ENCODE measurements around the gene DYNLRB1.
"Not testable (repeated sequence)": the region's sequence is repeated elsewhere in the genome, so short reads cannot be mapped to it uniquely, and the experiment has no call there.

Gene DYNLRB1

DNA sequence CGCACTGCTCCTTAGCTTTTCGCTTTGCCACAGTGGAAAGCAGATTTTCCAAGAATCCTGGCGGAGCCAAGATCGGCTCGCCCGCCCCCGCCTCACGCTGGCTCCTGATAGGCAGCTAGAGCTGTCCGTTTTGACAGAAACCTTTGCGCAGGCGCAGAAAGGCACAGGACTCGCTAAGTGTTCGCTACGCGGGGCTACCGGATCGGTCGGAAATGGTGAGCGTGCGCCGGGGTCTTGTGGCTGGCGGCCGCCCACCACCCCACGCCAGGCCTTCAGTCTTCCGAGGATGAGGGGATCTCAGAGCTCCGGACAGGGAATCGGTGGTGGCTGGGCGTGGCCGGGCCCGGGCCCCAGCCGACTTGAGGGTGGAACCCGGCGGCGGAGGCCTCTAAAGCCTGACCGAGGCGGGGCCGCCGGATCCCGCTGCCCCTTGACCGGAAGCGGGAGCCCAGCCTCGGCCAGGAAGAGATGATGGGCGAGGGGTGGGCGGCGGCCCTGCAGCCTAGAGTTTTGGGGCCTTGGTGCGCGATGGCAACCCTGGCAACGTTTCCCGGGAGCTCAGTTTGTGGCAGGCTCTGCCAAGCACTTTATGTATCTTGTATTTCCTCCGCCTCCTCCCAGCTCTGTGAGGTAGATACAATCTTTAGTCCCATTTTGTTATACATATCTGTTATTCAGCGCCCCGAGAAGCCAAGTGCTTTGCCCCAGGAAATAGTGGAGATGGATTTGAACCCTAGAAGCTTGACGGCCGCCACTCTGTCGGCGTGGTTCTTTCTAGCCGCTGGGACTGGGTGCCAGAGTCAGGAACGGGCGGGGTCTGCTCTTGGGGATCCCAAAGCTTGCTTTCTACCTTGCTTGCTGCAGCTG, at the start of gene DYNLRB1:
Gene DYNLRB1 (plus strand): TSS at position 176 of the 867 bp plus-strand sequence. CDS start 37 bp downstream, at position 213.
- peak; percentile 95 for DNase-seq (ENCODE audit: low spot score)

DNA sequence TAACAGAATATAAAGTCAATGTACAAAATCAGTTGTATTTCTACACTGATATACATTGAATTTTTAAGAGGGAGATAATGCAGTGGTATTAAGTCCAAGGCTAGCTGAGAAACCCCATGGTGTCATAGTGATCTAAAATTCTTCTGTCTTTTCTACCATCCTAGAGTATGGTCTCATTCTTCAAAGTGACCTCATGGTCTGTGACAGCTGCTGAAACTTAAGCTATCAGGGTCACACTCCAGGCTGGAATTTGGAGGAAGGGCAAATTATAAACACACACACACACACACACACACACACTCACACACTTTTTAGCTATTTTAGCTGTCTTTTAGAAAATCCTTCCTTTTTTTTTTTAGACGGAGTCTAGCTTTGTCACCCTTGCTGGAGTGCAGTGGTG, 47.3 kb upstream of the DYNLRB1 start:
- no peak for DNase-seq (ENCODE audit: low spot score)

DNA sequence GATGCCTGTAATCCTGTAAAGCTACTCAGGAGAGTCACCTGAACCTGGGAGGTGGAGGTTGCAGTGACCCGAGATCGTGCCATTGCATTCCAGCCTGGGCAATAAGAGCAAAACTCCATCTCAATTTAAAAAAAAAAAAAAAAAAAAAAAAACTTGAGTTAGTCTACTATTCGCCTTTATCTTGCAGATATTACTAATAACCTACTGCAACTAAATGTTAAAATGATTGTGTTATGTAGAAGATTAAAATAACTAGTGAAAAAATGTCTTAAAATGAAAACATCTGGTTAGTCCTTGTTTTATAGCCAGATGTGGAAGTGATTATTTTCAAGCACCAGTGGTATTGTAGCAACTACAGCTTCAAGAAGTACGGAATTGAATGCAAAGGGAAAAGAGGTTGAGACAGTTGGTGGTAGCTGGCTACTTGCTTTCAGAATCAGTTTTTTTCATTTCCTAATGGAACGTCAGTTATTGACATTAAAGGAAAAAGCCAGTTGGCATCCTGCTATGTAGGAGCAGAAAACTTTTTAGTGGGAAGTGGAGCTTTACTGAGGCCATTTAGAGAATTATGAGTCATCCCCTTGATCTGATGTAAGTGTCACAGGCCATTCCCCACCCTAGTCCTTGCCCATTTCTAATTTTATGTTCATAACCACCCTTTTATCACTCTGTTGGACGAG, 43.8 kb upstream of the DYNLRB1 start:
- no peak for DNase-seq (ENCODE audit: low spot score)

DNA sequence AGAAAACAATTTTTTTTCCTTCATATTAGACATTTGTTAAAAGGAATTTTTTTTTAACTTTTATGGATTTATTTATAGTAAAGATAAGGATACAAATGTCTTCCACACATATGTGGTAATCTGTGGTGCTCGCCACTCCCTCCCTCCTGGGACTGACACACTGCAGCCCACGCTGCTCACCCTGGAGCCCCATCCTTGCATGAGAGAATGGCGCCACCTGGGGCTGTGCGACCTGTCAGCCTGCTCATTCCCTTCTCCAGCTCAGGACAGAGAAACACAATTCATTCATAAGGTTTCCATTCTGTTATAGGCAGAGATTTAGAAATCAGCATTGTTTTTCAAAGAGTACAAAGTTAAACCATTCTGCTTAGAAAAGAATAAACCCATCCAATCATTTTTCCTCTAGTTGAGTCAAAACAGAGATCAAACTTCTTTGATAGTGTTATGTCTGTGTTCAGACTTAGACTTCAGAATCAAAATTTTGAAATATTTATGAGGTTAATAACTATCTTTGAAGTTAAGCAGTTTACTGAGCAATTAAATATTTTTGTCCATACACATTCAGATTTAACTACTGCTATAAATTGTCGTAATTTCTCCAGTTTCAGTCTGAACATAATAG, 42.8 kb upstream of the DYNLRB1 start:
- peak; percentile 79 for DNase-seq (ENCODE audit: low spot score)

DNA sequence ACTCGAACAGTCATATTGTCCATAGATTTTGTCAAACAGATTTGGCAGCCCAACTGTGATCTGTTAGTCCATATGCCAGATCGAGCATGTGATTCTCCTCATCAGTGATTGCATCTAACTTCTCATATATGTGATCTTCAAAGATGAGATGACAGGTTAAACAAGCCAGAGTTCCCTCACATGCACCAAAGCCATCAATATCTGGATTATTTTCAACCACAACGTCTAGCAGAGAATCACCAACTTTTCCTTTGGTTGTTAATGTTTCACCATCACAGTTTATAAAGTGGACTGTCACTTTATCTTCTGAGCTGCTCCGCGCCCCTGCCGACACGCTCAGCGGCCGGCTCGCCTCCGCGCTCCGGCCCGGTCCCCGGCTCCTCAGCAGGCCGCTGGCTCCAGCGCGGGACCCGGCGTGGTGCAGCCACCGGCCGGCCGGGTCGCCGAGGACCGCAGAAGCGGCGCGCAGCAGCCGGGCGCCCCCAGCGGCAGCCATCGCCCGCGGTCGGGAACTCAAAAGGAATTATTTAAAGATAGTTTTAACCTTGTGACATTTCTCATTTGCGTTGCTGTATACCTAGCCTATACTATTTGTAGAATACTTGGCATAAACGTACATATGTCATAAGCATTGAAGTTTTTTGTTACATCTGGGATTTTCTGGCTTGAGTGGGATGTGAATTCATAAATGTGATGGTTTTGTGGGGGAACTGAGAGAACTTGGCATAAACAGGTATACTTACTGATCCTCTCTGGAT, 40.1 kb upstream of the DYNLRB1 start:
- peak; percentile 19 for DNase-seq (ENCODE audit: low spot score)

DNA sequence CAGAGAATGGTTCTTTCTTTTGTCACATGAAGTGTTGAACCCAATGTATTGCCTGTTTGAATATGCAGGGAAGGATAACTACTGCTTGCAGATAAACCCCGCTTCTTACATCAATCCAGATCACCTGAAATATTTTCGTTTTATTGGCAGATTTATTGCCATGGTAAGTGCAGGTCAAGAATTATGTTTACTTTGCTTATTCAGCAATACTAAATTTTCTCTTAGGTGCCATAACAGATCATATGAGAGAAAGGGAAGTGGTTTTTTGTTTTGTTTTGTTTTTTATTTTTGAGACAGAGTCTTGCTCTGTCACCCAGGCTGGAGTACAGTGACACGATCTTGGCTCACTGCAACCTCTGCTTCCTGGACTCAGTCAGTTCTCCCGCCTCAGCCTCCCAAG, 36.6 kb upstream of the DYNLRB1 start:
- no peak for DNase-seq (ENCODE audit: low spot score)

DNA sequence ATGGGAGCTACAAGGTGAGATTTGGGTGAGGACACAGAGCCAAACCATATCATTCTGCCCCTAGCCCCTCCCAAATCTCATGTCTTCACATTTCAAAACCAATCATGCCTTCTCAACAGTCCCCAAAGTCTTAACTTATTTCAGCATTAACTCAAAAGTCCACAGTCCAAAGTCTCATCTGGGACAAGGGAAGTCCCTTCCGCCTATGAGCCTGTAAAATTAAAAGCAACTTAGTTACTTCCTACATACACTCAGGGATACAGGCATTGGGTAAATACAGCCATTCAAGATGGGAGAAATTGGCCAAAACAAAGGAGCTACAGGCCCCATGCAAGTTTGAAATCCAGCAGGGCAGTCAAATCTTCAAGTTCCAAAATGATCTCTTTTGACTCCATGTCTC, 34.1 kb upstream of the DYNLRB1 start:
- not testable (repeated sequence) for DNase-seq (ENCODE audit: low spot score)

DNA sequence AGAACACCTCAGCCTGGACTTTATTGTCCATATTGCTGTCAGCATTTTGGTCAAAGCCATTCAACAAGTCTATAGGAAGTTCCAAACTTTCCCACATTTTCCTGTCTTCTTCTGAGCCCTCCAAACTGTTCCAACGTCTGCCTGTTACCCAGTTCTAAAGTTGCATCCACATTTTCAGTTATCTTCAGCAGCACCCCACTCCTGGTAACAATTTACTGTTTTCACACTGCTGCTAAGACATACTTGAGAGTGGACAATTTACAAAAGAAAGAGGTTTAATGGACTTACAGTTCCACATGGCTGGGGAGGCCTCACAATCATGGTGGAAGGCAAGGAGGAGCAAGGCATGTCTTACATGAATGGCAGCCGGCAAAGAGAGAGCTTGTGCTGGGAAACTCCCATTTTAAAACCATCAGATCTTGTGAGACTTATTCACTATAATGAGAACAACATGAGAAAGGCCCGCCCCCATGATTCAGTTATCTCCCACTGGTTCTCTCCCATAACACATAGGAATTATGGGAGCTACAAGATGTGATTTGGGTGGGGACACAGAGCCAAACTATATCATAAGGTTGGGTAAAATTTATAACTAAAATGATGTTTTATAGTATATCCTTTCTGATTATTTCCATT, 32.5 kb upstream of the DYNLRB1 start:
- DNase-seq (ENCODE audit: low spot score): not testable (repeated sequence)

DNA sequence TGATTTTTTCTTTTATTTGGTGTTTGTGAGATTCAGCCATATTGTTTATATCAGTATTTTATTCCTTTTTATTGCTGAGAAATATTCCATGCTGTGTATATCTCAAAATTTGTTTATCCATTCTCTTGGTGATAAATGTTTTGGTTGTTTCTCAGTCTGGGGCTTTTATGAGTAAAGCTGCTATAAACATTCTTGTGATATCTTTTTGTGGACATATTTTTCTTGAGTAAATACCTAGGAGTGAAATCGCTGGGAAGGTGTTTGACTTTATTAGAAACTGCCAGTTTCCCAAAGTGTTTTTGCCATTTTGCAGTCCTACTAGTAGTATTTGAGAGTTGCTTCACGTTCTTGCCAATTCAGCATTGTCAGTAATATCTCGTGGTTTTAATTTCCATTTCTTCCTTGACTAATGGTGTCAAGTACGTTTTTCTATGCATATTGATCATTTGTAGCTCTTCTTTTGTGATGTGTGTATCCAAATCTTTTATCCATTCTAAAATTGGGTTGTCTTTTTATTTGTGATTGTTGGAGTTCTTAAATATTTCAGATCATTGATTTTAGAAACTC, 31.1 kb upstream of the DYNLRB1 start:
- DNase-seq (ENCODE audit: low spot score): no peak

DNA sequence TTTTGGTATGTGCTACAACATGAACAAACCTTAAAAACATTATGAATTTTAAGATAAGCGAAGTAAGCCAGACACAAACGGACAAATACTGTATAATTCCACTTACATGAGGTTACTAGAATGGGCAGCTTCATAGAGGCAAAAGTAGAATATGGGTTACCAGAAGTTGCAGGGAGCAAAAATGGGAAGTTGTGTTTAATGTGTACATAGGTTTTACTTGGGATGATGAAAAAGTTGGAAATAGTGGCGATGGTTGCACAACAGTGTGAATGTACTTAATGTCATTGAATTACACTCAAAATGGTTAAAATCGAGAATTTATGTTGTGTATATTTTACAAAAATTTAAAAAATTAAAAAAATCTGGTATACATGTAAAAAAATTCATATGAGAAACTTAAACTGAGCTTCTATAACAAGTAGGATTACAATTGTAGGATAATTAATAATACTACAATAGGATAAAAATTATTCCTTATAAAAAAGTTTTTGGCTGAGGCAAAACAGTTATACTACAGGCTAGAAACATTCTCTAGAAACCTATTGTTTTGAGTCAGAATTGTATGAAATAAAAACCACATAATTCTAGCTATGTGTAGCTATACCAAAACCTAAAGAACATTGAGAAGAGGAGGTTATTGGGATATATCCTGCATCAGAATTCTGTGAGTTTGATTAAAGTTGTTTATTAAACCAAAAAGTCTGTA, 24.8 kb upstream of the DYNLRB1 start:
- DNase-seq (ENCODE audit: low spot score): no peak

DNA sequence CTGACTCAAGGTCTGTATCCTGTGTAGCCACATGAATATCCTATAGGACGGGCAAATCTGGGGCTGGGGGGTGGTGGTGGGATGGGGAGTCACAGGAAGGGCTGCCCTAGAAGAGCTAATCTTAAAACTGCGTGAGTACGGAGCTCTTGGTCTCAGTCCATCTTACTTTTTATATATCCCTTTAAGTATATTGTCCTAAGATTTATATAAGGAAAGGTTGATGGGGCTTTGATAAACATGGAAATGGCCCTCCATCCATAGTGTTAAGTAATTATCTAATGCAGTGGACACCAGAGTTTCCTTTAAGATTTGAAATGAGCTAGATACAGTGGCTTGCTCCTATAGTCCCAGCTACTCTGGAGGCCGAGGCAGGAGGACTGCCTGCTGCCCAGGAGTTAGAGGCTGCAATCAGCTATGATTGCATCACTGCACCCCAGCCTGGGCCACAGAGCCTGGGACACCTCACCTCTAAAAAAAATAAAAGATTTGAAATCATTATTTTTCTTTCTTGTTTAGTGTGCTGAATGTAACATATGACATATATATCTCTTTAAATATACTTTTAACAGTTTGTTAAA, 24.2 kb upstream of the DYNLRB1 start:
- no peak for DNase-seq (ENCODE audit: low spot score)

DNA sequence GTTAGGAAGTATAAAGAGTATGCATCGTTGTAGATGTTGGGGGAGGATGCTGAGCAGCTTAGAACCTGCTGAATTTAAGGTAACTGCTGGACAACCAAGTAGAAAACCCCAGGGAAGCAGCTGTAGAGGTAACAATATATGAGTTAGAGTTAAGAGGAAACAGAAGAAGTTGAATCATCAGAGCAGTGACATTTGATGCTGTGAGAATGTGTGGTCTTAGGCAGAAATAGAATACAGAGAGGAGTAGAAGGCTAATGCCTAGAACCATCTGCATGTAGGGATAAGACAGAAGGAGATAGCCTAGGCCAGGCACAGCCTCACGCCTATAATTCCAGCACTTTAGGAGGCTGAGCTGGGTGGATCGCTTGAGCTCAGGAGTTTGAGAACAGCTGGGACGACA, 22.6 kb upstream of the DYNLRB1 start:
- no peak for DNase-seq (ENCODE audit: low spot score)

DNA sequence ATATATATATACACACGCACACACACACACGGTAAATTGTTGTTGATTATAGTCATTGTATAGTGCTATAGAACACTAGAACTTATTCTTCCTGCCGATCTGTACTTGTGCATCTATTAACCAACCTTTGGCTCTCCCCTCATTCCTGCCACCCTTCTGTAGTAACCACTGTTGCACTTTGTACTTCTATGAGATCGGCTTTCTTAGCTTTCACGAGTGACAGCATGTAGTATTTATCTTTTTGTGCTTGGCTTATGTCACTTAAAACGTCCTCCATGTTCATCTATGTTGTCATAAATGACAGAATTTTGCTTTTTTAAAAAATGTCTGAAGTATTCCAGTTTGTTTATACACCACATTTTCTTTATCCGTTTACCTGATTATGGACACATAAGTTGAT, 20.9 kb upstream of the DYNLRB1 start:
- no peak for DNase-seq (ENCODE audit: low spot score)

DNA sequence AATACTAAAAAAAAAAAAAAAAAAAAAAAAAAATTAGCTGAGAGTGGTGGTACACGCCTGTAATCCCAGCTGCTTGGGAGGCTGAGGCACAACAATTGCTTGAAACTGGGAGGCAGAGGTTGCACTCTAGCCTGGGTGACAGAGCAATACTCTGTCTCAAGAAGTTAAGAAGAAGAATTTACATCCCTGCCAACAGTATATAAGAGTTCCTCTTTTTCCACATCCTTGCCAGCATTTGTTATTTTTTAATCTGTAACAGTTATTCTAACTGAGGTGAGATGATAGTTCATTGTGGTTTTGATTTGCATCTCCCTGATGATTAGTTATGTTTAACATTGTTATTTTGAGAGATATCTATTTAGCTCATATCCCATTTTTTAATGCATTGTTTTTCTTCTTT, 20.3 kb upstream of the DYNLRB1 start:
- no peak for DNase-seq (ENCODE audit: low spot score)

DNA sequence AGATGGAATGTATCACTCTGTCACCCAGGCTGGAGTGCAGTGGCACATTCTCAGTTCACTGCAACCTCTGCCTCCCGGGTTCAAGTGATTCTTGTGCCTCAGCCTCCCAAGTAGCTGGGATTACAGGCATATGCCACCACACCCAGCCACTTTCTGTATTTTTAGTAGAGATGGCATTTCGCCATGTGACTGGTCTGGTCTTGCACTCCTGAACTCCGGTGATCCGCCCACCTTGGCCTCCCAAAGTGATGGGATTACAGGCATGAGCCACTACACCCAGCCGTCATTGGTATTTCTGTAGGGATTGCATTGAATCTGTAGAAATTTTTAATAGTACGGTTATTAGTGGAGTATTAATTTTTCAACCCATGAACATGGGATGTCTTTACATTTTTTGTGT, 18.6 kb upstream of the DYNLRB1 start:
- DNase-seq (ENCODE audit: low spot score): not testable (repeated sequence)

DNA sequence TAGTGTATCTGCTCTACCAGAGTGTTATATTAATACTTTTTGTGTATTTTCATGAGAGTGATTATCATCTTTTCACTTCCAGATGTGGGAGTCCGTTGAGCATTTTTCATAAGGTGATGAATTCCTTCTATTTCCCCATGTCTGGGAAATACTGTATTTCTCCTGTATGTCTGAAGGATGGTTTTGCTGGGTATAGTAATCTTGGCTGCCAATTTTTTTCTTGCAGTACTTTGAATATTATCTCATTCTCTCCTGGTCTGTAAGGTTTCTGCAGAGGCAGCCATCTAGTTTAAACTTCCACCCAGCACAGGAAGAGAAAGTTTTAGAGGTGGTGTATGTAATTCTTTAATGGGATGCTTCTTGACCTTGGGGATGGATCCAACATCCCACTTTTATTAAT, 15.4 kb upstream of the DYNLRB1 start:
- no peak for DNase-seq (ENCODE audit: low spot score)

DNA sequence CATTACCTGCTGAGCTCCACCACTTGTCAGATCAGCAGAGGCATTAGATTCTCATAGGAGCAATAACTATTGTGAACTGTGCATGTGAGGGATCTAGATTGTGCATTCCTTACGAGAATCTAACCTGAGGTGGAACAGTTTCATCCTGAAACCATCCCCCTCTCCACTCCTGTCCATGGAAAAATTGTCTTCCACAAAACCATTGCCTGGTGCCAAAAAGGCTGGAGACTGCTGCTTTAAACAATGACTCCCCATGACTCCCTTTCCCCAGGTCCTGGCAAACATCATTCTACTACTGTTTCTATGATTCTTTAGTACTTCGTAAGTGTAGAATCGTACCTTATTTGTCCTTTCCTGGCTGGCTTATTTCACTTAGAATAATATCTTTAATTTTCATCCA, 9.7 kb upstream of the DYNLRB1 start:
- DNase-seq (ENCODE audit: low spot score): no peak

DNA sequence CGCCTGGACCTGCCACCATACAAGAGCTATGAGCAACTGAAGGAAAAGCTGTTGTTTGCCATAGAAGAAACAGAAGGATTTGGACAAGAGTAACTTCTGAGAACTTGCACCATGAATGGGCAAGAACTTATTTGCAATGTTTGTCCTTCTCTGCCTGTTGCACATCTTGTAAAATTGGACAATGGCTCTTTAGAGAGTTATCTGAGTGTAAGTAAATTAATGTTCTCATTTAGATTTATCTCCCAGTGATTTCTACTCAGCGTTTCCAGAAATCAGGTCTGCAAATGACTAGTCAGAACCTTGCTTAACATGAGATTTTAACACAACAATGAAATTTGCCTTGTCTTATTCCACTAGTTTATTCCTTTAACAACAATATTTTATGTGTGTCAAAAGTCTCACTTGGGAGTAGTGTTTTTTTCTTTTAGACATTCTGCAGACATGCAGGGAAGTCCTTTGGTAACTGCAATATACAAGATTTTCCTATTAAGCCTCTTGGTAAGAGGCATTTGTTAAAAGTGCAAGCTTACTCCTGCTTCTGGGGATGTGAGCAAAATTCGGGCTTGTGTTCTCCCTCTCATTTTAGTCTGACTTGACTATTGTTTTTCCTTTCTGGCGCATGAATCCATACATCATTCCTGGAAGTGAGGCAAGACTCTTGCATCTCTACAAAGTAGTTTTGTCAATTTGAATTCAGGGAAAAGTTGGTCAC, 8.4 kb upstream of the DYNLRB1 start:
- no peak for DNase-seq (ENCODE audit: low spot score)

DNA sequence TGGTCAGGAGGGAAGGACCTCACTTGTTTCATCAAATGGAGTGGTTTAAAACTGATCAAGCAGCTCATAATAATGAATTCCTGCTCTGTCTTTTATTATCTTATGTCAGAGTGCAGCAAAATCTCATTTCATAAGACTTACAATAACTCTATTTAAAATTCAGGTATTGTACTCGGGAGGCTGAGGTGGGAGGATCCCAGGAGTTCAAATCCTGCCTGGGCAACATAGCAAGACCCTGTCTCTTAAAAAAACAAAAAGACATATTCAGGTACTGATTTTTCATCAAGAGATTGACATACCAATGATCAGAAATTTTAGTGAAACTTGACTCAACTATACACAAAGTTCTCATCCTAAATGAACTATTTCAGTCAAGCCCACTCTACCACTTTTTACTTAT, 5.6 kb upstream of the DYNLRB1 start:
- no peak for DNase-seq (ENCODE audit: low spot score)

DNA sequence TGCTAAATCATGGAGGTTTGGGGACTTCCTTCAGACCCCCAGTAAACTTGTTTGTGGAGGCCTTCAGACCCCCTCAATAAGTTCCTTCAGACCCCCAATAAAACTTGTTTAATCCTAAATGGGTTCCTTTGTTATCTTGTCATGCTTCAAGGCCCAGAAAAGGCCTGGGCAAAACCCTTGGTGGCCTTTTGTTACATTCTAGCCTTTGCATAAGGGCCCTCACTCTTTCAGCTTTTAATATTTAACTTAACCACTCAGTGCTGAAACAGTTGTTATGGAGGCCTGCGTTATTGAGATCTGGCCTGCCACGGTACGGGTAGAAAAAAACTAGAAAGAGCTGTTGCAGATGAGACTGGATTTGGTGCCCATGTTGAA, 4.3 kb upstream of the DYNLRB1 start:
- DNase-seq (ENCODE audit: low spot score): no peak

Measured in D341Med (cell line).